Activated CD4-positive, alpha-beta T cell treated with anti-CD3 and anti-CD28 coated beads, Interleukin-10, Interleukin-2, amounts not matched to agents 100 ng/mL and 50 ng/mL, durations not matched to agents 16 hours and 8 hours (primary cell): ENCODE results near the gene UBASH3B.

Source experiments
- DNase-seq: peaks from one replicate; pipeline ENCODE4 v3.0.0-alpha.2; 2020

The UBASH3B gene

DNA sequence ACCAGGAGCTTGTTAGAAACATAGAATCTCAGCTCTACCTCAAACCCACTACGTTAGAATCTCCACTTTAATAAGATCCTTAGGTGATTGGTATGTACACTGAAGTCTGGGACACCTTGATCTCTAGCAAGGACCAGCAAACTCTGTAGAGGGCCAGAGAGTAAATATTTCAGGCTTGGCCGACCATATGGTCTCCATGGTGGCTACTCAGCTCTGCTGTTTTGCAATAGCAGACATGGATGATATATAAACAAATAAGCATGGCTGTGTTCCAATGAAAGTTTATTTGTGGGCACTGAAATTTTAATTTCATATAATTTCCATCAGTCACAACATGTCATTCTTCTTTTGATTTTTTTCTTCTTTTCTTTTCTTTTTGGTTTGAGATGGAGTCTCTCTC is 23.9 kb downstream of the UBASH3B start:
- DNase-seq: no peak

DNA sequence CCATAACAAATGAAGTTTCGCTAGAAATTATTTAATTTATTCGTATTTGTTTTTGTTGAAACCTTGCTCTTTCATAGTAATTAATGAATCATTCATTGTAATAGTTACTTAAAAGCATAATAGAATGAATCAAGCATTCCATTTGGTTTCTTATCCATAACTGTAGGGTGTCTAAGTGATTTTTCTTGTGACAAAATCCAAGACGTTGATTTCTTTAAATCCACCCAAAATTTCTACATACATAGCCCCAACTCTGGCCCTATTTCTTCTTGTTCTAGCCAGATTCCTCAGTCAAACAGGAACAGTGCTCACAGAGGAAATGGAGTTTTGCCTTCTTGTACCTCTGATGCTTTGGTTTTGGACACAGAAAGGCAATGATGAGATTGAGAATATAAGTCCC is 25.5 kb downstream of the UBASH3B start:
- no peak for DNase-seq

DNA sequence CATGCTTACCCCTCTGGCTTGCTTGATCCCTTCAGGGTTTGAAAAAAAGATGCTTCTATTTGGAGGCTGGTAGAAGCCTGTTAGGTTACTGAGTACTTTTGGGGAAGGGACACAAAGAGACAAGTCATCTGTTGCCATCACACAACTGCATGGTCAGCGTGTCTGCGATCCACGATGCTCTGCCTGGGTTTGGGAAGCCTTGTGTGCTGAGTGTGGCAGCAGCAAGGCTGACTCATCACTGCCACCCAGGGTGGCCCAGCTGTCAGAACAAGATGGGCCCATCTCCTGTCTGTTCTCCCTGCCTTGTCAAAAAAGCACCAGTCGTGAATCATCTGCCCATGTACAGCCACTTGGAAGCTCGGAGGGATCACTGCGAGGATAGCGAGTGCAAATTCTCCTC is 26.2 kb downstream of the UBASH3B start:
- no peak for DNase-seq

- DNase-seq: no peak
Measured at GRCh38 chr11:122682464-122682863, 26.9 kb downstream of the UBASH3B start.

GRCh38 chr11:122685041-122685440 is 29.5 kb downstream of the UBASH3B start:
- no peak for DNase-seq

GRCh38 chr11:122686111-122686510 is 30.6 kb downstream of the UBASH3B start:
- DNase-seq: no peak

GRCh38 chr11:122690384-122690783 is 34.9 kb downstream of the UBASH3B start:
- no peak for DNase-seq

DNA sequence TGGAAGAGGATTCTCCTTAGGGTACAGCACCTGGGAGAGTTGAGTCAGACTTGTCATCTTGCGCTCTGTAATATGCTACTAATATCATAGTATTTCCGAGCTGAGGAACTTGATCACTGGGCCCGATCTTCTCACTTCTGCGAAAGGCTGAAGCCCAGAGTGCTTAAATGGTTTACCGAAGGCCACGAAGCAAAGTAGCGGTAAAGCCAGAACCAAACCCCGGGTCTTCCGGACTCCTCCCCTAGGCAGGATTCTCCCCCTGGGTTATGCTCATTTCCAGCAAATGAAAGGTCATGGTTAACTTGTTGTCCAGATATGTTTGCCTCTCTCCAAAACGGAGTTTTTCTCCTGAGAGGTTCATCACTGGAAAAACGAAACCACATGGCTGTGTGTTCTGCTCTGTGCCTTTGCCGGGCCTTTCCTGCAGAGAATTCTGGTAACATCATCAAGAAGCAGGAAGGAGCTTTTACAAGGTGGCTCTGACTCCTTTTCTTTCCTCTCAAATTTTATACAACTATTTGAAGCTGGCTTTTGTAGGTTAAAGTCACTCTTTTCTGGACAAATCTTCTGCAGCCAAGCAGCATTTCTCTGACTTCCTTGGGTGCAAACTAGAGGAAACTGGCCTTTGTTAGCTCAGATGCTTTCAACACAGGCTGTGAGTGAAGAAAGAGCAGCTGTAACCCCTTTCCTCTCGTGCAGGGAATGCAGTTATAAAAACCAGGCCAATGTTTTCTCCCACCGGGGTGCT is 35.5 kb downstream of the UBASH3B start:
- DNase-seq: no peak

DNA sequence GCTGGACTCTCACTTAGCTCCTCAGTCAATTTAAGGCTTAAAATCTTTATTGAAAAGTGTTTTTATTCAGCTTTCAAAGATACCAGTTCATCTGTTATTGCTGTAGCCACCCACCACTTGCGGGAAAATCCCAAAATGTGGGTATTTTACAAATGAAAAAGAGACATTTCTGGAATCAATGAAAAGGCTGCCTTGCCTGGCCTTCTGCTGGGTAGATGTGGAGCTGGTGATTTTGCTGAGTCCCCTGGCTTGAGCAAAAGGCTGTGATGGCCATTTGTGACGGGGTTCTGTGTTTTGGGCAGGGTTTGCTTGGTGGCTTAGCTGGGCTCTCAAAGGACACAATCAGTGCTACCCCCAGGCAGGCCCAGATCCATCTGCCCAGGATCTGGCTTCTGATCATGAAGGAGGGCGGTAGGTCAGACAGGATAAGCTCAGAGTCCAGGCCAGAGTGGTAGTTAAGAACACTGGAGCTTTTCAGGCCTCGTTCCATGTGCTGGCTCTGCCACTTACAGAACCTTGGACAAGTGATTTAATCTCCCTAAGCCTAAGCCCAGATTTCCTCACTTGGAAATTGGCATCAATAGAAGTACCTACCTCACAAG is 36.1 kb downstream of the UBASH3B start:
- no peak for DNase-seq

GRCh38 chr11:122692444-122692843 is 36.9 kb downstream of the UBASH3B start:
- DNase-seq: no peak

- no peak for DNase-seq
Measured at GRCh38 chr11:122695076-122695615, 39.6 kb downstream of the UBASH3B start.

DNA sequence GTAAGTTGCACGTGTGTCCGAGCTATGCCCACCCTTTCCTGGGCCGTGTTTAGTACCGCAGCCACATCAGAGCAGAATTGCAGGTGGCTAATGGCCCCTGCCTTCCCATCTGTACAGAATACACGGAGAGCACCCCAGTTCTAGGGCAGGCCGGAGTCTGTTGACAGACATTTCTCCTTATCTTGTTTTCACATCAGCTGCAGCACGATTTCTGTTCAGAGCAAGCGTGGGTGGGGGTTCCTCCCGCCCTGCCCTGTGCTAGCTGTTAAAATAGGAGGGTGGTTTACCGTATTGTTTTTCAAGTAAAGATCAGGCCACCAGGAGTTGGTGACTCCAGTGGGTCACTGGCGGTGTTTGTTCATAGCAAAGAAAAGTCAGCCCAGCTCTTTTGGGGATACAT is 41.1 kb downstream of the UBASH3B start:
- DNase-seq: peak; percentile 77

DNA sequence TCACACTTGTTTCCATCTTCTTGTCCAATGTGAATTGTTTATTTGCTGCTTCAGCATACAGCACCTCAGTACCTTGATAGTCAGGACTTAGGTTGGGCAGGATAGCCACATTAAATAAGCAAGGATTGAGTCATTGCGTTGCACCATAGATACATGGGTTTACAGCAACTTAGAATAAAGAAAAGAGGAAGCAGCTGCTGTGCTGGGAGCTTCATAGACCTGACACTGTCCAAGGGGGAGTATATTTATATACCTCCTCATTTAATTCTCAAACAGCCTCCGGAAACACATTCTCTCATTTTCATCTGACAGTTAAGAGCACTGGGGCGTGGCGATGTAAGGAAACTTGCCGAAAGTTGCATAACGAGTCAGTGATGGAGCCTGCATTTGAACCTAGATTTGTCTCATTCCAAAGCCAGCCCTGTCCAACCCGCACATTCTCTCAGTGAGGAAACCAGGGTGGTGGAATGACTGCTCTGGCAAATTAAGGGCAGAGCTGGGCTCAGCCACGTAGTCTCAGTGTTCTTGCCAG is 42.2 kb downstream of the UBASH3B start:
- DNase-seq: peak; percentile 68

DNA sequence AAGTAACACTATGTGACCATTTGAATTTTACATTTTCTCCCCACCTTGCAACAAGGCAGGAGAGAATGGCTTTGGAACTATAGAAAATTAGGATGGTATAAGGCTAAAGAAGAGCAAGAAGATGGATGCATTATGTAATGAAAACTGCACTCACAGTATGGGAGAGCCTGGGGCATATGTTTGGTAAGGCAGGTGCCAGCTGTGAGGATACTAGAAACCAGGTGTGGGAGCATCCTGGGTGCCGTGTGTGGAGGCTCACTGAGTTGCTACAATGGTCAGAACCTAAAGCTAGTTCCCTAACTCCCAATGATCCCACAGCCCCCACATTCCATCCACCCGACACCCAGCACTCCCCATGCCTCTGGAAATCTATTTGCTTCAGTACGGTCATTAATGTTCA is 42.9 kb downstream of the UBASH3B start:
- DNase-seq: no peak

DNA sequence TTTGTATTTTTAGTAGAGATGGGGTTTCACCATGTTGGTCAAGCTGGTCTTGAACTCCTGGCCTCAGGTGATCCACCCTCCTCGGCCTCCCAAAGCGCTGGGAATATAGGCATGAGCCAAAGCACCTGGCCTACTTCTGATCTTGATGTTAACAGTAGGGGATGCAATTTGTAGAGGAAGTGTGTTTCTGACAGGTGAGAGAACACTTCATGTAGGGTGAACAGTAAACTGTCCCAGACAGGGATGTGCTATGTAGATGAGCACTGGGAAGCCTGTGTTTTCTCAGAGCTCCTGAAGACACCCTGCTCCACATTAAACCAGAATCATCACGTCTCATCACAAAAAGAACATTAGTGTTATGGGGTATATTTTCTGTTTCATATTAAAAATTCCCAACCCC is 45.1 kb downstream of the UBASH3B start:
- DNase-seq: no peak

- no peak for DNase-seq
Measured at GRCh38 chr11:122701143-122701542, 45.6 kb downstream of the UBASH3B start.

DNA sequence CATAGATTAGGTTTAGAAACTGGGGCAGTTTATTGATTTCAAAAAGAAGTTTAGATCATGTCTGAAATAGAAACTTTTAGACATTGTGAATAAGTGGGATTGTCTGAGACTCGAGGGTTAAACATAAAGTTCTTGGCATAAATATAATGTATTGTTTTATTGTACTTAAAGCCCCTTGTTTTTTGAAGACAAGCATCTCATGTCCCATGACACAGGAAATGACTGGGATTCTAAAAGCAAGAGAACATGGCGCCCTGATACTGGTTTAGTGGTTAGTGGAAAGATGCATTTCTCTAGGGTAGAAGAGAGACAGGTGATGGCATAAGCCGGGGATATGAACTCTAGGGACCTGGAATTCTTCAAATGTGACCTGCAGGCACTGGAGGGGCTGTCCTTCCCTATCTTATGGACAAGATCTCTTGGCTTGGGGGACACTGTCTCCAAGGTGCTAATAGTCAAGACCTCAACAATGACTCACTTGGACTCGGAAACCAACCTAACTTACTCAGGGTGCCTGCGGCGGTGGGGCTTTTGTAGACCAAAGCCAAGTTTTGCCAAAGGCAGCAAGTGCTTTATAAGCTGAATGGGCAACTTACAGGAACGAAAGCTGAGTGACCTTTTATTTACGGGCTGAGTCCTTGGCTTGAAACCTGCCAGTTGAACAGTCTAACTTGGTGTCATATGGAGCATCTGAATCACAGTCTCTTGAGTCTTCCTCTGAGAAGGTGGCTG is 48.2 kb downstream of the UBASH3B start:
- no peak for DNase-seq

DNA sequence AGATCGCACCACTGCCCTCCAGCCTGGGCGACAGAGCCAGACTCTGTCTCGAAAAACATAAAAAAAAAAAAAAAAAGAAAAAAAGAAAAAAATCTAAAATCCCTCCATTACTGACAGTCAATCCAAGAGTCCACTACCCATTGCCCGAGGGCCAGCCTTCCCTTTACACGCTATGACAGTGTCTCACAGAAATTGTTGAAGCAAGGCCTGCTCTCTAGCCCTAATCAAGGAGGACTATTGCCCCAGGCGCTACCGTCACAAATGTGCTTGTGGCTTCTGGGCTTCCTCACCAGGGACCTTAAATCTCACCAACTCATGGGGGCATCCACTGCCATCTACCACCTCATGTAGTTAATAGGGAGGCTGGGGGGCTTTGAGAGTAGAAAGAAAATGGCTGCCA is 49.9 kb downstream of the UBASH3B start:
- DNase-seq: no peak

DNA sequence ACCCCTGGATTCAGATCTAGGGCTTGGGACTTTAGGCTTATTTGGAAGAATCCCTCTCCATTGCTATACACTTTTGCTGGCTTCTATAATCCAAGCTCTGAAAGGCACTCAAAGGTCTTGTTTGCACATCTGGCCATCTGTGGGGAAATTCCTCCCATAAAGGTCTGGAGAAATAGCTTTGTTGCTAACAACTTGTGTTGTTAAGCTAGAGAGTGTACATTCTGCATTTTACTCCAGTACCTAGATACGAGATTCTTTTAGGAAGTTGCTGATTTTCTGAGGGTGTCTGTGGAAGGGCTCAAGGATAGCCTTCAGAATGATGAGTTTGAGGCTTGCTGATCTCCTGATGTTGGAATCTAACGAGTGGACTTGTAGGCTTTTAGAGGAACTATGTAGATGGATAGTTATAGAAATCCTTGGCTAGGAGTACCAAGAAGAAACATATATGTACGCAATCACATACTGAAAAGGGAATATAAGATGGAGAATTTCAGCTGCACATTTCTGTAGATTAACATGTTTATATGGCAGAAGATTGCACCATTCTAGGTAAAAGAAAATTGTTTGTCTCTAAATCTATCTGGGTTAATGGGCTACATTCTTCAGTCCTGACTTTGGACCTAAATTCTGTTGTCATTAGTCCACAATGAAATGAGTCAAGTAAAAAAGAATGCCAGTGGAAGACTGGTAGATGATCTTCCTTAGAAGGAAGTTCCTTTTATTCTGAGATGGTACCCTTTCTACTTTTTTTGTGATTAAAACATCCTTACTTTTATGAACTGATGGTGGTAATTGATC is 51.0 kb downstream of the UBASH3B start:
- no peak for DNase-seq

DNA sequence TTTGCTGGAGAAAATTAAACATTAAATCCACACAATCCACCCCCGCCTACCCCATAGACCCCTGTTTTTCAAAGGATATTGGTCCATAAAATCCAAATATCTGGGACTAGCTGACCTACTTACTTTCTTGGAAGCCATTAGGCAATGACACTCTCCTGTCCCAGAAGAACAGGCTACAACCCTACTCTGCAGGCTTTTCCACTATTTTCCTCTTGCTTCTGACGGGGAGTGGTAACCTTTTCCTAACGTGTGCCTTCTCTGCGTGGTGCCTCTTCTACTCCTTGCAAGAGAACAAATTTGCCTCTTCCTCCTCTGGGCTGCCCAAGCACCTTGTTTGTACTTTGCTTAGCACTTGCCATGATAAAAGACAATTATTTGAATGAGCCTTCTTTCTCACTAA is 51.6 kb downstream of the UBASH3B start:
- DNase-seq: no peak

DNA sequence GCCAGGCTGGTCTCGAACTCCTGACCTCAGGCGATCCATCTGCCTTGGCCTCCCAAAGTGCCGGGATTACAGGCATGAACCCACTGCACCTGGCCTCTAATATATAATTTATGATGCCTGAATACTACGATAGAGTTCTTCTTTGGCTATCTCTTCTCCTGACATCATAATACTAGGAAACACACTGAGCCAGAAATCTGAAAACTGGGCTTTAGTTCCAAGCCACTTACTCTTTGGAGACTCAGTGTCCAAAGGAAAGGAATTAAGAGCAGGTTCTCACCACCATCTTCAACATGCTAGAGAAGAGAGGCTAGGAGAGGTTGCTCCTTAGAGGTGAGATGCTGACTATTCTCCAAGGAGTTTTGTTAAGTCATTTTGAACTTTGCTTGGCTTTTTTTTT is 52.4 kb downstream of the UBASH3B start:
- no peak for DNase-seq

GRCh38 chr11:122709039-122709760 is 53.7 kb downstream of the UBASH3B start:
- DNase-seq: no peak
